Islet of Langerhans (tissue), 1 donor: Measurements from ENCODE around the gene COX6A2.
"Not testable (repeated sequence)": the region's sequence is repeated elsewhere in the genome, so short reads cannot be mapped to it uniquely, and the experiment has no call there.

ENCODE experiments used
- FAIRE-seq: peaks from one replicate; lab custom pipeline; 2011; peaks lifted over from hg19 to GRCh38; lab: Jason Lieb, UNC

COX6A2 gene

GRCh38 chr16:31438414-31438813, 10.3 kb upstream of the COX6A2 start:
- no peak for FAIRE-seq

- FAIRE-seq, result no peak
Observed at GRCh38 chr16:31436221-31437045, 8.3 kb upstream of the COX6A2 start.

GRCh38 chr16:31435341-31436220, 7.4 kb upstream of the COX6A2 start:
- no peak for FAIRE-seq

- FAIRE-seq, result no peak
Observed at GRCh38 chr16:31430380-31431052, 2.4 kb upstream of the COX6A2 start.

GRCh38 chr16:31429796-31430195, 1.6 kb upstream of the COX6A2 start:
- FAIRE-seq, result no peak

- no peak for FAIRE-seq
Observed at GRCh38 chr16:31429314-31429713, 1.2 kb upstream of the COX6A2 start.

GRCh38 chr16:31428638-31429247, 583 bp upstream of the COX6A2 start:
- FAIRE-seq, result no peak

GRCh38 chr16:31427441-31428278, 500 bp downstream of the COX6A2 start:
- FAIRE-seq, result no peak

- FAIRE-seq, result no peak
Observed at GRCh38 chr16:31423801-31424200, 4.4 kb downstream of the COX6A2 start.

- no peak for FAIRE-seq
Observed at GRCh38 chr16:31423241-31423640, 4.9 kb downstream of the COX6A2 start.

- no peak for FAIRE-seq
Observed at GRCh38 chr16:31421587-31421986, 6.6 kb downstream of the COX6A2 start.

- FAIRE-seq, result no peak
Observed at GRCh38 chr16:31420037-31420436, 8.1 kb downstream of the COX6A2 start.

- FAIRE-seq, result no peak
Observed at GRCh38 chr16:31417916-31418315, 10.2 kb downstream of the COX6A2 start.

GRCh38 chr16:31417036-31417435, 11.1 kb downstream of the COX6A2 start:
- not testable (repeated sequence) for FAIRE-seq

GRCh38 chr16:31416371-31416770, 11.8 kb downstream of the COX6A2 start:
- no peak for FAIRE-seq

GRCh38 chr16:31414706-31415105, 13.5 kb downstream of the COX6A2 start:
- no peak for FAIRE-seq

- no peak for FAIRE-seq
Observed at GRCh38 chr16:31413943-31414342, 14.2 kb downstream of the COX6A2 start.

GRCh38 chr16:31413381-31413780, 14.8 kb downstream of the COX6A2 start:
- FAIRE-seq, result no peak

- no peak for FAIRE-seq
Observed at GRCh38 chr16:31412750-31413149, 15.4 kb downstream of the COX6A2 start.

GRCh38 chr16:31411024-31411844, 16.9 kb downstream of the COX6A2 start:
- no peak for FAIRE-seq
